ENCODE measurements around the gene RASA3.
A peak's percentile ranks its signal among the peaks of the same experiment; 100 is the strongest.
"Not testable (repeated sequence)": the region's sequence is repeated elsewhere in the genome, so short reads cannot be mapped to it uniquely, and the experiment has no call there.

RASA3 gene

DNA sequence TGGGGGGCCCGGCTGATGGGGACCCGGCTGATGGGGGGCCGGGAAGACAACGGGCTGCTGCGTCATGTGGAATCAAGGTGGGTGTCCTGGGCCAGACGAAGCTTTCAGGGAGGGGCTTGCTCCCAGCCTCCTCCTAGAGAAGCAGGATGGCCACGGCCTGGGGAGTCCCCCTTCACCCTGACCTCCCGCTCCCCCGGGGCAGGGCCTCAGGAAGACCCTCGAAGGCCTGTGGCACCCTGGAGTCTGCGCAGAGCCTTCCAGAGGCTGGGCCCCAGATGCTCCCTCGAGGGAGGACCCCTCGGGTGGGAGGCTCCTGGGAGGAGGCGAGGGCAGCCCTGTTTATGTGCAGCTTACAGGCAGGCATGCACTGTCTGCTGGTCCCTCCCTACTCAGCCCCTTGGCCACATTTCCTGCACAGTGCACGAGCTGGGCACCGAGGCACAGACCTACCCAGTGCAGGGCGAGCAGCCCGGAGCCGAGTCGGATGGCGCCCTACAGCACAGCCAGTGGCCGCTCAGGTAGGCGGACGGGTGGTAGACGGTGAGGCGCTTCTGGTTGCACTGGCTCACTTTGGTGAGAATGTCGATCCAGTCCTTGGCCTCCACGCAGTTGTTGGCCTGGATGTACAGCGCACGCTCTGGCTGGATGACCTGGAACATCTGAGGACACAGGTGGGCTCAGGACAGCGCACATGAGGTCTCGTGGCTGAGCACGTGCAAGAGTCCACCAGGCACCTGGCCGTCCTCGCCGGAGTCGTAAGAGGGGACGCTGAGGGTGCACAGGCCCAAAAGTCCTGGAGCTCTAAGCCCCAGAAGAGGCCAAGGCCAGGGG is 136.1 kb downstream of the RASA3 start:
- no peak for DNase-seq

- no peak for DNase-seq
Measured at GRCh38 chr13:113995051-113995601, 137.3 kb downstream of the RASA3 start.

- DNase-seq, result no peak
Measured at GRCh38 chr13:113992276-113993005, 140.0 kb downstream of the RASA3 start.

DNA sequence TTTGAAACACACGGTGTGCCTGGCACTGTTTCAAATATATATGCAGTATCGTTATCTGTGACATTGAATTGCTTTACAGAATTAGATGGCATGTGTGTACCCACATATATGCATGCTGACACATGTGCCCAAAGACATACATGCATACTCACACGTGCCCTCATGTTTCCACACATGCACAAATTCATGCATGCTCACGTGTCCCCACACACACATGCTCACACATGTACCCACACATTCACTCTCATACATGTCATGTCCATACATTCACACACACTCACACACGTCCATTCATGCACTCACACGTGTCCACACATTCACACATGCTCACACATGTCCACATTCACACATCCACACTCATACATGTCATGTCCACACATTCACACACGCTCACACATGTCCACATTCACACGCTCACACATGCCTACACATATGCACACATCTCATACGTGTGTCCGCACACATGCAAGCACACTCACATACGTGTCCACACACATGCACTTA is 140.7 kb downstream of the RASA3 start:
- no peak for DNase-seq

- DNase-seq, result peak; percentile 99
Measured at GRCh38 chr13:113991191-113991669, 141.2 kb downstream of the RASA3 start.

- DNase-seq, result no peak
Measured at GRCh38 chr13:113990321-113990837, 142.0 kb downstream of the RASA3 start.

GRCh38 chr13:113989585-113990300 is 142.7 kb downstream of the RASA3 start:
- no peak for DNase-seq

DNA sequence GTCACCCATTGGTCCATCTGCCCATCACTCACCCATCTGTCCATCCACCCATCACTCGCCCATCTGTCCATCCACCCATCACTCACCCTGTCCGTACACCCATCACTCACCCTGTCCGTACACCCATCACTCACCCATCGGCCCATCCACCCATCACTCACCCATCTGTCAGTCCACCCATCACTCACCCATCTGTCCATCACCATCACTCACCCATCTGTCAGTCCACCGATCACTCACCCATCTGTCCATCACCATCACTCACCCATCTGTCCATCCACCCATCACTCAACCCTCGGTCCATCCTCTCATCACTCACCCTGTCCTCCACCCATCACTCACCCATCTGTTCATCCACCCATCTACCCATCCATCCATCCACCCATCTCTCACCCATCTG is 143.6 kb downstream of the RASA3 start:
- DNase-seq, result not testable (repeated sequence)

DNA sequence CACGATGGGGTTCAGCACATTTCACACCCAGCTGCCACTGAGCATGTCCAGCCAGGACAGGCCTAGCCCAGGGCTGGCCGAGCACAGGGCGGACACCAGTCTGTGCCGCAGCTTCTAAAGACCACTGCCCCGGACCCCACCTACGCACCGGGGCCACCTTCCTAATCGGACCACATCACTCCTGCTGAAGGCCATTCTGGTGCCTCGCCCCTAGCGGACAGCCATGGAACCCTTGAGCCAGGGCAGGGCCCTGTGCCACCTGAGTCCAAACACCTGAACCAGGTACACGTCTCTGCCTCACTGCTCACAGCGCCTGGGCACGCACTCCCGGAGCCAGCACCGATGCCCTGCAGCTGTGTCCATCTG is 150.1 kb downstream of the RASA3 start:
- no peak for DNase-seq

- no peak for DNase-seq
Measured at GRCh38 chr13:113981611-113982295, 150.7 kb downstream of the RASA3 start.

DNA sequence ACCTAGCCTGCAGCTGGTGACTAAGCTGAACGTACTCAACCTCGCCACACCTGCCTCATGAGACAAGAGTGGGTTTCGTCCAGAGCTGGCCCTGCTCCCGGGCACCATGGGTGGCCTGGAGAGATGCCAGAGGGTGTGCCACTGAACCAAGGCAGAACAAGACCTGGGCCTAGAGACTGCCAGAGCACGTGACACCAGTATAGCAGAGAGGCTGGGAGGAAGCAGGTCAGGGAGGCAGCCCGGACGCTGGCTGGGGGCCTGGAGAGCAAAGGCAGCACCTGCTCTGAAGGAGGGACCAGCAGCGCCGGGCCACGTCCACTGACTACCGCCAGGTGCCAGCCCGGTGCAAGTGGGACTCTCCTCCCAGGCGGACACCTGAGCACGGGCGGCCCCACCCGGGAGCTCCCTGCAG is 151.2 kb downstream of the RASA3 start:
- peak; percentile 100 for DNase-seq

GRCh38 chr13:113980489-113981064 is 151.8 kb downstream of the RASA3 start:
- DNase-seq, result peak; percentile 79

GRCh38 chr13:113979791-113980471 is 152.5 kb downstream of the RASA3 start:
- DNase-seq, result no peak

DNA sequence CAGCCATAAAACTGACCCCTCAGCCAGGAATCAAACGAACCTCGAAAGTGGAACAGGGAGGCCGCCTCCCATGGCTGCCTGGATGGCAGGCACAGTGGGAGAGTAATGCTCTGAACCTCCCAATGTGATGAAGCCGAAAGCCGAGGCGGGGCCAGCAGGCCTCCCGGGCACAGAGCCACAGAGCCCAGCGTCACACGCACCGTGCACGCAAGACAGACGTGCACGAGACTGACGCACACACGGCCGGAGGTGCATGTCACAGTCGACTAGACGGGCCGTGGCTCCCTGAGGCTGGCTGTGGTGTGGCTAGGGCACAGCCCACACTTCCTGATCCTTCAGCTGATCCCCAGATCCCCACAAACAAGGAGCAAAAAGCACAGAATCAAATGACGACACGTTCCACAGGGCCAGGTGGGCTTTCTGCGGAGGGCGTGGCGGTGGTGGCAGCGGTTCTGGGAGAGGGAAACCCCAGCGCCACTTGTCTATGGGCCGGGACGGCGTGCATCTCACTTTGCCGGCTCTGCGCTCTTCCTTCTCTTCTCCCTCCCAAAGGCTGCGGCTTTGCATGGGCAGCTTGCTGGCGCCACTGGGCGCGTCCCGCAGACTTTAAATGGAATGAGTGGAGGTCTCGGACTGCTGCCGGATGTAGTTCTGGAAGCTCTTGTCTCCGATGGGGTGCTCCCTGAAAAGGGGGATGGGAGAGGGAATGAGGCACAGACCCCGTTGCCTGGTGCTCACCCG is 153.5 kb downstream of the RASA3 start:
- no peak for DNase-seq

DNA sequence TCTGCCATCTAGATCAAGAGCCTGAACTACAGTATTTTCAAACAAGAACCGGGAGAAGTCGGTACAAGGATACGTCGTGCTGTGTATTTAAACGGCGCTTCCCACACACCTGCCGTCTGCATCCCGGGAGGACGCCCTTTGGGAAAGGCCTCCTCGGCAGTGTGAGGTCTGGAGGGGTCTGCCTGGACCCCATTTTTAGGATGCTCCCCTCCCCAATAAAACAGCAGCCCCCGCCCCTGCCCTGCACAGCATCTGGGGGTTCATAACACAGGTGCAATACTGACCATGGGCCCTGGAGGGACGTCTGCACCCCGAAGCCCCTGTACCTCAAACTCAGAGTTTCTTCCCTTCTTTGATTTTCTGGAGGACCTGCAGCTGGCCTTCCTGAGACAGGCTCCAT is 154.4 kb downstream of the RASA3 start:
- DNase-seq, result no peak

- no peak for DNase-seq
Measured at GRCh38 chr13:113976711-113977684, 155.4 kb downstream of the RASA3 start.

- DNase-seq, result no peak
Measured at GRCh38 chr13:113975416-113975815, 157.0 kb downstream of the RASA3 start.

DNA sequence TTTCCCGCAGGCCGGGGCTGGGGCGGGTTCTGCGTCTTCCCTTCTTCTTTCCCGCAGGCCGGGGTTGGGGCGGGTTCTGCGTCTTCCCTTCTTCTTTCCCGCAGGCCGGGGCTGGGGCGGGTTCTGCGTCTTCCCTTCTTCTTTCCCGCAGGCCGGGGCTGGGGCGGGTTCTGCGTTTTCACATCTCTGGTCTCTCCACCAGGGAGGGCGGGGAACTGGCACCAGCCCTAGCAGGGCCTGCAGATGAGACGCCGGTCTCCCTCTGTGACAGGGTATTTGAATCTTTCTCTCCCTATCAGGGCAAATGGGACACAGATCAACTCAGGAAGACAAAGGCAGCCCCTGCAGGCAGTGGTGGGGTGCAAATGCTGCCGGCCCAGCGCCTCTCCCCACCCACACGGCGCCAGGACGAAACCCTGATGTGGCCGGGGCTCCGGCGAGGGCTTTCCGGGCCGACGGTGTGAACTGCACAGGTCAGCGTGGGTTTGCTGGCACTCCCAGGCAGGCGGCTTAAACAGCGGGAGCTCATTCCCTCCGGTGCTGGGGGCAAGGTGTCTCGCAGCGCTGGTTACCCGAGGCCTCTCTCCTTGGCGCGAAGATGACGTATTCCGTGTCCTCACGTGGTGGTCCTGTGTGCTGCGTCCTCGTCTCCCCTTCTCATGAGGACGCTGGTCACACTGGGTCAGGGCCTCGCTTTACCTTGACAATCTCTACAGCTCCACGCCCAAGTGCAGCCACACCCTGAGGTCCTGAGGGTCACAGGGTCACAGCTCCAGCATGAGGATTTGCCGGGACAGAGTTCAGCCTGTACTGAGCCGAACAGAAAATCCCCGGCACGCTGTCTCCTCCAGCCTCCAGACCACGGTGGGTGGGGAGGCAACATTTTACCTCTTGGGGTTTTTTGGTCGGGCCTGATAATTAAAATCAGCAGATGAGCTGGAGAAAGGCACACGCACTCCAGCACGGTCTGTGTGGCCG is 157.8 kb downstream of the RASA3 start:
- no peak for DNase-seq
